GM10266 (cell line): ENCODE data around the gene ANKRD30B.
"Not testable (repeated sequence)": the region's sequence is repeated elsewhere in the genome, so short reads cannot be mapped to it uniquely, and the experiment has no call there.

Source experiments
- DNase-seq: peaks from one replicate; pipeline ENCODE4 v3.0.0; 2012; ENCODE audit errors: extremely low spot score
- CTCF ChIP-seq: IDR thresholded peaks from 2 replicates; pipeline ENCODE4 v1.5.1; 2012; ENCODE audit warnings: mild to moderate bottlenecking, low read depth; ENCODE audit not compliant: control insufficient read depth, insufficient read depth; ENCODE audit errors: missing control alignments

ANKRD30B gene

GRCh38 chr18:14868825-14869224 is 120.9 kb downstream of the ANKRD30B start:
- DNase-seq: not testable (repeated sequence)

GRCh38 chr18:14878826-14879225 is 130.9 kb downstream of the ANKRD30B start:
- not testable (repeated sequence) for DNase-seq

- TF ChIP-seq CTCF: no peak
- no peak for DNase-seq
Measured at GRCh38 chr18:14900435-14900834, 152.5 kb downstream of the ANKRD30B start.
